CD8-positive, alpha-beta memory T cell (primary cell): ENCODE data around the gene CCDC61. TPM values are rescaled to one million over a fixed set of nuclear protein-coding genes. Genes with fewer than 3 reads are reported as not detected.

ENCODE experiments used
- CTCF ChIA-PET: fragments of 350-600 bp; sonication (Branson Sonifier 250); formaldehyde crosslinking; loops from one replicate; lab custom pipeline; 2021; ENCODE audit warnings: antibody characterized with exemption; lab: Charles Lee
- POLR2A ChIA-PET: fragments of 350-600 bp; sonication (Branson Sonifier 250); formaldehyde crosslinking; loops from one replicate; lab custom pipeline; 2021; ENCODE audit warnings: antibody characterized with exemption; lab: Charles Lee
- DNase-seq, 5 donors: peaks; one replicate each; pipeline versions ENCODE4 v3.0.0 to v3.0.0-alpha.2; 2020 to 2022; ENCODE audit warnings: mixed read lengths in 1 of 5
- H3K27ac ChIP-seq: one replicate; pipeline ENCODE4 v1.7.0; 2013; ENCODE audit warnings: low read depth, mild to moderate bottlenecking, low read length, moderate library complexity
- H3K27me3 ChIP-seq: 2 replicates; pipeline ENCODE4 v1.7.0; 2013; ENCODE audit warnings: low read length, mild to moderate bottlenecking; ENCODE audit not compliant: insufficient read depth, poor library complexity, severe bottlenecking
- H3K36me3 ChIP-seq: 2 replicates; pipeline ENCODE4 v1.7.0; 2013; ENCODE audit warnings: mild to moderate bottlenecking, low read length, moderate library complexity; ENCODE audit not compliant: insufficient read depth
- H3K4me1 ChIP-seq: 2 replicates; pipeline ENCODE4 v1.7.0; 2013; ENCODE audit warnings: mild to moderate bottlenecking, low read length, moderate library complexity; ENCODE audit not compliant: insufficient read depth
- H3K4me3 ChIP-seq: 2 replicates; pipeline ENCODE4 v1.7.0; 2013; ENCODE audit warnings: mild to moderate bottlenecking, low read length
- H3K9me3 ChIP-seq: 2 replicates; pipeline ENCODE4 v1.7.0; 2013; ENCODE audit warnings: mild to moderate bottlenecking, low read length
- H3K27ac Mint-ChIP-seq, 8 donors: one replicate each; pipeline ENCODE4 v1.8.0; 2020 to 2021; ENCODE audit warnings: mixed read lengths in 8 of 8, mild to moderate bottlenecking in 6 of 8, inconsistent platforms in 3 of 8, moderate library complexity in 3 of 8
- H3K27me3 Mint-ChIP-seq, 2 donors: one replicate each; pipeline ENCODE4 v1.8.0; 2020 to 2021; ENCODE audit warnings: mixed read lengths in 2 of 2, mild to moderate bottlenecking in 1 of 2, moderate library complexity in 1 of 2
- H3K36me3 Mint-ChIP-seq, 3 donors: one replicate each; pipeline ENCODE4 v1.8.0; 2020 to 2021; ENCODE audit warnings: mixed read lengths in 3 of 3, inconsistent platforms in 1 of 3, mild to moderate bottlenecking in 1 of 3
- H3K4me1 Mint-ChIP-seq, 3 donors: one replicate each; pipeline ENCODE4 v1.8.0; 2020 to 2021; ENCODE audit warnings: mixed read lengths in 3 of 3, inconsistent platforms in 1 of 3, mild to moderate bottlenecking in 1 of 3
- H3K4me3 Mint-ChIP-seq, 7 donors: one replicate each; pipeline ENCODE4 v1.8.0; 2020 to 2021; ENCODE audit warnings: mixed read lengths in 7 of 7, mild to moderate bottlenecking in 6 of 7, moderate library complexity in 4 of 7, inconsistent platforms in 2 of 7
- H3K9me3 Mint-ChIP-seq, 5 donors: one replicate each; pipeline ENCODE4 v1.8.0; 2020 to 2022; ENCODE audit warnings: mixed read lengths in 5 of 5, mild to moderate bottlenecking in 3 of 5, moderate library complexity in 2 of 5, inconsistent platforms in 1 of 5
- polyA plus RNA-seq: library from polyadenylated mRNA; unstranded; fragments of 300-500 nt; fragmentation: Illumina TruSeq; gene quantifications from one replicate; pipeline ENCODE4 v1.2.3, GENCODE V29; 2021
- total RNA-seq, 2 experiments: library from RNA; stranded (reverse); gene quantifications; one replicate each; pipeline ENCODE4 v1.2.3, GENCODE V29; 2021

Gene CCDC61
- total and polyA plus RNA-seq, 3 experiments from 2014 or later, result 13.8 to 23.3 (median 20.0) TPM

- Histone ChIP-seq H3K4me1 (peaks cover 16% of the 10 kb centered on the region), H3K27me3 (peaks cover 50% of the 10 kb centered on the region), H3K4me3 (no peak overlapping the region), H3K9me3 (no peaks in the 10 kb centered on the region), H3K36me3 (no peaks in the 10 kb centered on the region), H3K27ac (no peak overlapping the region)
- Mint-ChIP-seq H3K4me3 (peak overlapping the region in 2 of 7 donors; percentile 12 to 62), H3K27me3 (peaks cover 69 to 75% of the 10 kb centered on the region in 2 donors), H3K27ac (peak overlapping the region in 1 of 8 donors; percentile 0), H3K36me3 (peaks cover 0 to 12% (median 0%) of the 10 kb centered on the region in 3 donors), H3K4me1 (peaks cover 12 to 18% (median 14%) of the 10 kb centered on the region in 3 donors), H3K9me3 (no peaks in the 10 kb centered on the region)
- ChIA-PET POLR2A (no interaction called here), CTCF (no interaction called here)
- no peak for DNase-seq
Measured at GRCh38 chr19:45971260-45971902, 23.9 kb upstream of the CCDC61 start.

GRCh38 chr19:45972081-45972946 lies 23.0 kb upstream of the CCDC61 start:
- H3K36me3 Mint-ChIP-seq, result peaks cover 0 to 12% (median 0%) of the 10 kb centered on the region in 3 donors
- ChIA-PET POLR2A (no interaction called here), CTCF (no interaction called here)
- H3K36me3 ChIP-seq, result no peaks in the 10 kb centered on the region
- H3K27ac Mint-ChIP-seq, result peak overlapping the region in 5 of 8 donors; percentile 0 to 45 (median 29)
- H3K9me3 ChIP-seq, result no peaks in the 10 kb centered on the region
- H3K27me3 Mint-ChIP-seq, result peaks cover 70% of the 10 kb centered on the region in 2 donors
- peaks cover 12 to 18% (median 14%) of the 10 kb centered on the region in 3 donors for H3K4me1 Mint-ChIP-seq
- peaks cover 16% of the 10 kb centered on the region for H3K4me1 ChIP-seq
- H3K4me3 ChIP-seq, result no peak overlapping the region
- no peaks in the 10 kb centered on the region for H3K9me3 Mint-ChIP-seq
- H3K4me3 Mint-ChIP-seq, result peak overlapping the region; percentile 9 to 62 (median 33)
- DNase-seq, result peak in 4 of 5 donors; percentile 6 to 64 (median 32)
- peaks cover 50% of the 10 kb centered on the region for H3K27me3 ChIP-seq
- no peak overlapping the region for H3K27ac ChIP-seq

- Histone ChIP-seq H3K4me1 (peaks cover 16% of the 10 kb centered on the region), H3K9me3 (no peaks in the 10 kb centered on the region), H3K27me3 (peaks cover 50% of the 10 kb centered on the region), H3K27ac (no peak overlapping the region), H3K4me3 (no peak overlapping the region), H3K36me3 (no peaks in the 10 kb centered on the region)
- peaks cover 0 to 12% (median 0%) of the 10 kb centered on the region in 3 donors for H3K36me3 Mint-ChIP-seq
- peaks cover 68% of the 10 kb centered on the region in 2 donors for H3K27me3 Mint-ChIP-seq
- H3K4me1 Mint-ChIP-seq, result peaks cover 12 to 18% (median 14%) of the 10 kb centered on the region in 3 donors
- ChIA-PET POLR2A (no interaction called here), CTCF (no interaction called here)
- no peaks in the 10 kb centered on the region for H3K9me3 Mint-ChIP-seq
- DNase-seq, result no peak
- peak overlapping the region in 3 of 7 donors; percentile 9 to 62 (median 42) for H3K4me3 Mint-ChIP-seq
- H3K27ac Mint-ChIP-seq, result no peak overlapping the region
Measured at GRCh38 chr19:45972947-45973540, 22.2 kb upstream of the CCDC61 start.

GRCh38 chr19:45973553-45974338 lies 21.5 kb upstream of the CCDC61 start, which contains the start of gene NOVA2:
TSS of gene NOVA2 (minus strand) at chr19:45973865. CDS start at chr19:45973351, 514 bp downstream.
- DNase-seq, result peak in 1 of 5 donors; percentile 12
- Mint-ChIP-seq H3K27me3 (peaks cover 63 to 64% of the 10 kb centered on the region in 2 donors), H3K4me1 (peaks cover 12 to 18% (median 14%) of the 10 kb centered on the region in 3 donors), H3K4me3 (peak within 1 kb of the TSS in 5 of 7 donors; percentile 9 to 67 (median 60)), H3K9me3 (no peaks in the 10 kb centered on the region), H3K27ac (no peak within 1 kb of the TSS), H3K36me3 (peaks cover 0 to 12% (median 0%) of the 10 kb centered on the region in 3 donors)
- no peak within 1 kb of the TSS for H3K4me3 ChIP-seq
- H3K4me1 ChIP-seq, result peaks cover 16% of the 10 kb centered on the region
- no peak within 1 kb of the TSS for H3K27ac ChIP-seq
- ChIA-PET POLR2A (no interaction called here), CTCF (no interaction called here)
- H3K36me3 ChIP-seq, result no peaks in the 10 kb centered on the region
- H3K27me3 ChIP-seq, result peaks cover 50% of the 10 kb centered on the region
- no peaks in the 10 kb centered on the region for H3K9me3 ChIP-seq

- CTCF ChIA-PET, result interaction anchor here (0.6 kb wide), 1 partner anchor 223 kb away, joined by 3 read pairs; no protein-coding TSS in a partner anchor
- Histone ChIP-seq H3K4me1 (peaks cover 16% of the 10 kb centered on the region), H3K27ac (no peak overlapping the region), H3K36me3 (no peaks in the 10 kb centered on the region), H3K9me3 (no peaks in the 10 kb centered on the region), H3K4me3 (no peak overlapping the region), H3K27me3 (peaks cover 42% of the 10 kb centered on the region)
- DNase-seq, result no peak
- Mint-ChIP-seq H3K4me3 (no peak overlapping the region), H3K27me3 (peaks cover 53 to 59% of the 10 kb centered on the region in 2 donors), H3K9me3 (no peaks in the 10 kb centered on the region), H3K36me3 (peaks cover 0 to 12% (median 0%) of the 10 kb centered on the region in 3 donors), H3K4me1 (peaks cover 12 to 18% (median 14%) of the 10 kb centered on the region in 3 donors), H3K27ac (no peak overlapping the region)
- POLR2A ChIA-PET, result no interaction called here
Measured at GRCh38 chr19:45975306-45976070, 19.8 kb upstream of the CCDC61 start.

- H3K27me3 ChIP-seq, result peaks cover 39% of the 10 kb centered on the region
- H3K4me1 ChIP-seq, result peaks cover 14% of the 10 kb centered on the region
- no peak overlapping the region for H3K4me3 Mint-ChIP-seq
Measured at GRCh38 chr19:45976178-45976577, 19.1 kb upstream of the CCDC61 start.

GRCh38 chr19:45978156-45978555 lies 17.1 kb upstream of the CCDC61 start:
- Histone ChIP-seq H3K36me3 (no peaks in the 10 kb centered on the region), H3K4me1 (no peaks in the 10 kb centered on the region), H3K4me3 (no peak overlapping the region), H3K27ac (no peak overlapping the region), H3K27me3 (peaks cover 23% of the 10 kb centered on the region), H3K9me3 (no peaks in the 10 kb centered on the region)
- Mint-ChIP-seq H3K9me3 (no peaks in the 10 kb centered on the region), H3K27me3 (peaks cover 38 to 58% of the 10 kb centered on the region in 2 donors), H3K36me3 (peaks cover 0 to 5% (median 0%) of the 10 kb centered on the region in 3 donors), H3K4me3 (peak overlapping the region in 1 of 7 donors; percentile 26), H3K27ac (no peak overlapping the region), H3K4me1 (peaks cover 0 to 3% (median 0%) of the 10 kb centered on the region in 3 donors)
- CTCF ChIA-PET, result no interaction called here
- POLR2A ChIA-PET, result no interaction called here
- no peak for DNase-seq

More at GRCh38 chr19:45976178-45976577, 19.1 kb upstream of the CCDC61 start:
- Mint-ChIP-seq H3K4me1 (peaks cover 12 to 16% (median 12%) of the 10 kb centered on the region in 3 donors), H3K36me3 (peaks cover 0 to 12% (median 0%) of the 10 kb centered on the region in 3 donors), H3K9me3 (no peaks in the 10 kb centered on the region), H3K27ac (peak overlapping the region in 1 of 8 donors; percentile 39), H3K27me3 (peaks cover 50 to 60% of the 10 kb centered on the region in 2 donors)
- Histone ChIP-seq H3K9me3 (no peaks in the 10 kb centered on the region), H3K27ac (no peak overlapping the region), H3K36me3 (no peaks in the 10 kb centered on the region), H3K4me3 (no peak overlapping the region)
- ChIA-PET POLR2A (no interaction called here), CTCF (interaction anchor here (0.6 kb wide), 1 partner anchor 223 kb away, joined by 3 read pairs; no protein-coding TSS in a partner anchor)
- DNase-seq, result no peak
